Osteoblast (primary cell): Measurements from ENCODE around the gene MARCHF3. TPM values are rescaled to one million over a fixed set of nuclear protein-coding genes. Genes with fewer than 3 reads are reported as not detected.

Experiments used
- DNase-seq: peaks from one replicate; pipeline ENCODE4 v3.0.0; 2011; ENCODE audit warnings: low spot score, mixed read lengths; ENCODE audit not compliant: insufficient read length; ENCODE audit errors: missing footprints
- H2AFZ ChIP-seq: 2 replicates; pipeline ENCODE4 v1.6.0; 2011; ENCODE audit warnings: mild to moderate bottlenecking, low read length
- H3K27ac ChIP-seq: 2 replicates; pipeline ENCODE4 v1.5.1; 2011; ENCODE audit warnings: mild to moderate bottlenecking, low read depth, low read length, moderate library complexity
- H3K27me3 ChIP-seq: 2 replicates; pipeline ENCODE4 v1.6.0; 2012; ENCODE audit warnings: mild to moderate bottlenecking, control low read depth, inconsistent platforms, low read length, moderate library complexity; ENCODE audit not compliant: insufficient read depth
- H3K36me3 ChIP-seq: 2 replicates; pipeline ENCODE4 v1.5.1; 2011; ENCODE audit warnings: mild to moderate bottlenecking, low read length, control low read depth, moderate library complexity; ENCODE audit not compliant: insufficient read depth
- H3K4me1 ChIP-seq: 2 replicates; pipeline ENCODE4 v1.5.1; 2011; ENCODE audit warnings: mild to moderate bottlenecking, low read length, control low read depth, moderate library complexity; ENCODE audit not compliant: insufficient read depth
- H3K4me2 ChIP-seq: 2 replicates; pipeline ENCODE4 v1.6.0; 2011; ENCODE audit warnings: mild to moderate bottlenecking, low read length; ENCODE audit not compliant: insufficient read depth
- H3K4me3 ChIP-seq: fragments of 200-600 bp; sonication (generic); 3 replicates; pipeline ENCODE4 v1.5.1; 2012; ENCODE audit warnings: mild to moderate bottlenecking, low read length, inconsistent platforms; ENCODE audit not compliant: insufficient read depth
- H3K79me2 ChIP-seq: 2 replicates; pipeline ENCODE4 v1.6.0; 2012; ENCODE audit warnings: mild to moderate bottlenecking, low read length, control low read depth, inconsistent platforms; ENCODE audit not compliant: insufficient read depth
- H3K9me3 ChIP-seq: 2 replicates; pipeline ENCODE4 v1.5.1; 2011; ENCODE audit warnings: low read depth, low read length, control low read depth
- H4K20me1 ChIP-seq: 2 replicates; pipeline ENCODE4 v1.6.0; 2012; ENCODE audit warnings: mild to moderate bottlenecking, low read length, control low read depth; ENCODE audit not compliant: insufficient read depth
- CTCF ChIP-seq: IDR thresholded peaks from 2 replicates; pipeline ENCODE4 v1.5.1; 2011; ENCODE audit warnings: mild to moderate bottlenecking, low read depth, low read length, moderate library complexity; ENCODE audit errors: extremely low read depth
- total RNA-seq: library from RNA; depleted of rRNA; stranded (reverse); fragments of >200 nt; gene quantifications from 2 replicates; pipeline ENCODE4 v1.2.3, GENCODE V29; 2012

MARCHF3 gene
- total RNA-seq, 1 donor, result 2.2 TPM

GRCh38 chr5:126918615-126918957, 111.8 kb downstream of the MARCHF3 start:
- no peaks in the 10 kb centered on the region for H3K27me3 ChIP-seq
- peaks cover 4% of the 10 kb centered on the region for H4K20me1 ChIP-seq
- H3K4me2 ChIP-seq, result no peak overlapping the region
- no peaks in the 10 kb centered on the region for H3K9me3 ChIP-seq
- no peaks in the 10 kb centered on the region for H3K36me3 ChIP-seq
- no peak overlapping the region for H2AFZ ChIP-seq
- no peak overlapping the region for H3K27ac ChIP-seq
- DNase-seq, result no peak
- no peak for TF ChIP-seq CTCF
- peaks cover 8% of the 10 kb centered on the region for H3K4me1 ChIP-seq
- H3K4me3 ChIP-seq, result no peak overlapping the region
- no peaks in the 10 kb centered on the region for H3K79me2 ChIP-seq

- Histone ChIP-seq H3K36me3 (no peaks in the 10 kb centered on the region), H3K79me2 (no peaks in the 10 kb centered on the region), H3K4me2 (no peak overlapping the region), H2AFZ (no peak overlapping the region), H3K27ac (no peak overlapping the region), H3K4me1 (peaks cover 8% of the 10 kb centered on the region), H3K9me3 (no peaks in the 10 kb centered on the region), H3K4me3 (no peak overlapping the region), H3K27me3 (no peaks in the 10 kb centered on the region), H4K20me1 (peaks cover 4% of the 10 kb centered on the region)
- DNase-seq, result no peak
- no peak for TF ChIP-seq CTCF
Measured at GRCh38 chr5:126917918-126918614, 112.3 kb downstream of the MARCHF3 start.

DNA sequence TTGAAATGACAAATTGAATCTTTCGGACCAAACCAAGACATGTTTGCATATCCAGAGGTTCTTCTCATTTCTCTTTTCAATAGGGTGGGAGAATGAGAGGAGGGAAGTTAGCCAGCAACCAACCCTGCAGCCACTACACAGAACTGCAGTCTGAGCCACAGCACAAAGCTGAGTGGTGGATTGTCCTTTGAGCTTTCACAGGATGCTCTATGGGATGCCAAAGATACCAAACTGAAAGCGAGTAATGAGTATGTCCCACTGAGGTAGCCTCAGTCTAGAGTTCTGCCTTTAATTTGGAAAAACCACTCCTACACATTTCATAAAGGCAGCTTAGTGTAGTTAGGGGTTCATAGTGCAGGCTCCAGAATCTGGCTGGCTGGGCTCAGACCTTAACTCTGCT, 114.9 kb downstream of the MARCHF3 start:
- TF ChIP-seq CTCF, result no peak

GRCh38 chr5:126914801-126915436, 115.4 kb downstream of the MARCHF3 start:
- no peak for DNase-seq
- Histone ChIP-seq H3K4me1 (peaks cover 8% of the 10 kb centered on the region), H3K4me2 (no peak overlapping the region), H2AFZ (no peak overlapping the region), H3K36me3 (no peaks in the 10 kb centered on the region), H3K9me3 (no peaks in the 10 kb centered on the region), H3K27ac (no peak overlapping the region), H3K79me2 (no peaks in the 10 kb centered on the region), H3K27me3 (no peaks in the 10 kb centered on the region), H4K20me1 (peaks cover 4% of the 10 kb centered on the region), H3K4me3 (no peak overlapping the region)
- no peak for TF ChIP-seq CTCF

More for the DNA sequence above, 114.9 kb downstream of the MARCHF3 start:
- H3K4me1 ChIP-seq, result peaks cover 8% of the 10 kb centered on the region
- no peak overlapping the region for H3K27ac ChIP-seq
- no peak overlapping the region for H3K4me3 ChIP-seq
- no peaks in the 10 kb centered on the region for H3K79me2 ChIP-seq
- H3K36me3 ChIP-seq, result no peaks in the 10 kb centered on the region
- H2AFZ ChIP-seq, result no peak overlapping the region
- no peak overlapping the region for H3K4me2 ChIP-seq
- H3K9me3 ChIP-seq, result no peaks in the 10 kb centered on the region
- H3K27me3 ChIP-seq, result no peaks in the 10 kb centered on the region
- no peak for DNase-seq
- H4K20me1 ChIP-seq, result peaks cover 4% of the 10 kb centered on the region
